ENCODE results near the gene ANKRD9.
"Not testable (repeated sequence)": the region's sequence is repeated elsewhere in the genome, so short reads cannot be mapped to it uniquely, and the experiment has no call there.

ANKRD9 gene

GRCh38 chr14:102509746-102510615, at the start of gene ANKRD9:
TSS of gene ANKRD9 (minus strand) at chr14:102509776. CDS start at chr14:102507889, 1,887 bp downstream.
- peak; percentile 90 for DNase-seq

GRCh38 chr14:102558556-102558955, 49.0 kb upstream of the ANKRD9 start:
- no peak for DNase-seq

GRCh38 chr14:102557434-102558226, 48.1 kb upstream of the ANKRD9 start:
- no peak for DNase-seq

GRCh38 chr14:102556098-102556677, 46.6 kb upstream of the ANKRD9 start:
- DNase-seq, result no peak

- DNase-seq, result no peak
These were observed 45.5 kb upstream of the ANKRD9 start for GRCh38 chr14:102554821-102555819.

- DNase-seq, result no peak
These were observed 42.6 kb upstream of the ANKRD9 start for GRCh38 chr14:102551995-102552705.

GRCh38 chr14:102550927-102551401, 41.4 kb upstream of the ANKRD9 start:
- DNase-seq, result not testable (repeated sequence)

- DNase-seq, result no peak
These were observed 39.2 kb upstream of the ANKRD9 start for GRCh38 chr14:102548616-102549240.

GRCh38 chr14:102545461-102546265, 36.1 kb upstream of the ANKRD9 start:
- DNase-seq, result no peak

GRCh38 chr14:102544747-102545460, 35.3 kb upstream of the ANKRD9 start:
- no peak for DNase-seq

- no peak for DNase-seq
These were observed 34.6 kb upstream of the ANKRD9 start for GRCh38 chr14:102544046-102544746.

- no peak for DNase-seq
These were observed 32.2 kb upstream of the ANKRD9 start for GRCh38 chr14:102541771-102542170.

GRCh38 chr14:102541029-102541491, 31.5 kb upstream of the ANKRD9 start:
- not testable (repeated sequence) for DNase-seq

GRCh38 chr14:102540315-102541028, 30.9 kb upstream of the ANKRD9 start:
- no peak for DNase-seq

GRCh38 chr14:102539544-102540314, 30.2 kb upstream of the ANKRD9 start:
- no peak for DNase-seq

- DNase-seq, result no peak
These were observed 29.3 kb upstream of the ANKRD9 start for GRCh38 chr14:102538602-102539543.
